ENCODE measurements around the gene DRC3. TPM values are rescaled to one million over a fixed set of nuclear protein-coding genes. Genes with fewer than 3 reads are reported as not detected.

Gene DRC3
- polyA plus RNA-seq, 3 donors = 14.1 to 27.3 (median 14.7) TPM

GRCh38 chr17:17960500-17961030 is 12.1 kb upstream of the DRC3 start:
- DNase-seq (ENCODE audit: extremely low read depth in 1 of 11, low read depth in 9 of 11, low spot score in 4 of 11) = no peak

GRCh38 chr17:17963066-17963465 is 9.6 kb upstream of the DRC3 start:
- no peak for DNase-seq (ENCODE audit: extremely low read depth in 1 of 11, low read depth in 9 of 11, low spot score in 4 of 11)

- no peak for DNase-seq (ENCODE audit: extremely low read depth in 1 of 11, low read depth in 9 of 11, low spot score in 4 of 11)
Measured at GRCh38 chr17:17963694-17964436, 8.8 kb upstream of the DRC3 start.

GRCh38 chr17:17964710-17965109 is 8.0 kb upstream of the DRC3 start:
- no peak for DNase-seq (ENCODE audit: extremely low read depth in 1 of 11, low read depth in 9 of 11, low spot score in 4 of 11)

GRCh38 chr17:17965152-17965721 is 7.4 kb upstream of the DRC3 start:
- DNase-seq (ENCODE audit: extremely low read depth in 1 of 11, low read depth in 9 of 11, low spot score in 4 of 11) = no peak

GRCh38 chr17:17966399-17966798 is 6.3 kb upstream of the DRC3 start:
- no peak for DNase-seq (ENCODE audit: extremely low read depth in 1 of 11, low read depth in 9 of 11, low spot score in 4 of 11)

- DNase-seq (ENCODE audit: extremely low read depth in 1 of 11, low read depth in 9 of 11, low spot score in 4 of 11) = no peak
Measured at GRCh38 chr17:17970699-17971430, 1.8 kb upstream of the DRC3 start.

GRCh38 chr17:17971431-17972125 is 1.1 kb upstream of the DRC3 start:
- no peak for DNase-seq (ENCODE audit: extremely low read depth in 1 of 11, low read depth in 9 of 11, low spot score in 4 of 11)

GRCh38 chr17:17972952-17973254 is 241 bp downstream of the DRC3 start:
- DNase-seq (ENCODE audit: extremely low read depth in 1 of 11, low read depth in 9 of 11, low spot score in 4 of 11) = no peak

GRCh38 chr17:17975436-17975835 is 2.8 kb downstream of the DRC3 start:
- DNase-seq (ENCODE audit: extremely low read depth in 1 of 11, low read depth in 9 of 11, low spot score in 4 of 11) = no peak

GRCh38 chr17:17976931-17977570 is 4.4 kb downstream of the DRC3 start:
- DNase-seq (ENCODE audit: extremely low read depth in 1 of 11, low read depth in 9 of 11, low spot score in 4 of 11) = no peak

- DNase-seq (ENCODE audit: extremely low read depth in 1 of 11, low read depth in 9 of 11, low spot score in 4 of 11) = no peak
Measured at GRCh38 chr17:17978481-17979424, 6.1 kb downstream of the DRC3 start.

GRCh38 chr17:17979778-17980177 is 7.1 kb downstream of the DRC3 start:
- no peak for DNase-seq (ENCODE audit: extremely low read depth in 1 of 11, low read depth in 9 of 11, low spot score in 4 of 11)

GRCh38 chr17:17981330-17981729 is 8.7 kb downstream of the DRC3 start:
- no peak for DNase-seq (ENCODE audit: extremely low read depth in 1 of 11, low read depth in 9 of 11, low spot score in 4 of 11)

GRCh38 chr17:17982801-17983200 is 10.1 kb downstream of the DRC3 start:
- no peak for DNase-seq (ENCODE audit: extremely low read depth in 1 of 11, low read depth in 9 of 11, low spot score in 4 of 11)

GRCh38 chr17:17983376-17983775 is 10.7 kb downstream of the DRC3 start:
- no peak for DNase-seq (ENCODE audit: extremely low read depth in 1 of 11, low read depth in 9 of 11, low spot score in 4 of 11)

- no peak for DNase-seq (ENCODE audit: extremely low read depth in 1 of 11, low read depth in 9 of 11, low spot score in 4 of 11)
Measured at GRCh38 chr17:17983776-17984175, 11.1 kb downstream of the DRC3 start.

- DNase-seq (ENCODE audit: extremely low read depth in 1 of 11, low read depth in 9 of 11, low spot score in 4 of 11) = no peak
Measured at GRCh38 chr17:17985153-17985552, 12.5 kb downstream of the DRC3 start.
